Ishikawa (cell line): ENCODE measurements around the gene ETV6.

Experiments used
- CEBPB ChIP-seq: IDR thresholded peaks from 2 replicates; pipeline ENCODE4 v1.6.1; 2012
- CREB1 ChIP-seq: IDR thresholded peaks from 2 replicates; pipeline ENCODE4 v1.6.1; 2012; ENCODE audit warnings: low read depth
- EGR1 ChIP-seq: IDR thresholded peaks from 2 replicates; pipeline ENCODE4 v1.6.1; 2012
- EP300 ChIP-seq: IDR thresholded peaks from 2 replicates; pipeline ENCODE4 v1.6.1; 2012; ENCODE audit warnings: borderline replicate concordance
- FOXM1 ChIP-seq: IDR thresholded peaks from 2 replicates; pipeline ENCODE4 v1.6.1; 2012; ENCODE audit warnings: low read depth, borderline replicate concordance
- MAX ChIP-seq: IDR thresholded peaks from 2 replicates; pipeline ENCODE4 v1.6.1; 2012
- NFIC ChIP-seq: IDR thresholded peaks from 2 replicates; pipeline ENCODE4 v1.6.1; 2012
- RAD21 ChIP-seq: IDR thresholded peaks from 2 replicates; pipeline ENCODE4 v1.6.1; 2012; ENCODE audit warnings: low read depth
- REST ChIP-seq: IDR thresholded peaks from 2 replicates; pipeline ENCODE4 v1.6.1; 2012; ENCODE audit warnings: low read depth, mild to moderate bottlenecking
- TAF1 ChIP-seq: IDR thresholded peaks from 2 replicates; pipeline ENCODE4 v1.6.1; 2012; ENCODE audit warnings: low read depth, mild to moderate bottlenecking
- TCF12 ChIP-seq: IDR thresholded peaks from 2 replicates; pipeline ENCODE4 v1.6.1; 2012; ENCODE audit warnings: low read depth
- TEAD4 ChIP-seq: IDR thresholded peaks from 2 replicates; pipeline ENCODE4 v1.6.1; 2012
- USF1 ChIP-seq: IDR thresholded peaks from 2 replicates; pipeline ENCODE4 v1.6.1; 2012
- YY1 ChIP-seq: IDR thresholded peaks from 2 replicates; pipeline ENCODE4 v1.6.1; 2012; ENCODE audit warnings: low read depth
- ZBTB7A ChIP-seq: IDR thresholded peaks from 2 replicates; pipeline ENCODE4 v1.6.1; 2012; ENCODE audit warnings: low read depth

The ETV6 gene

GRCh38 chr12:11804130-11804529 lies 154.7 kb downstream of the ETV6 start:
- TF ChIP-seq TAF1, result no peak
- no peak for TF ChIP-seq ZBTB7A
- TF ChIP-seq EP300, result no peak
- TF ChIP-seq USF1, result no peak
- no peak for TF ChIP-seq FOXM1
- no peak for TF ChIP-seq NFIC
- TF ChIP-seq CEBPB, result no peak
- no peak for TF ChIP-seq MAX
- TF ChIP-seq REST, result no peak
- no peak for TF ChIP-seq YY1
- no peak for TF ChIP-seq CREB1
- TF ChIP-seq TCF12, result no peak
- no peak for TF ChIP-seq TEAD4
- TF ChIP-seq EGR1, result no peak
- no peak for TF ChIP-seq RAD21

DNA sequence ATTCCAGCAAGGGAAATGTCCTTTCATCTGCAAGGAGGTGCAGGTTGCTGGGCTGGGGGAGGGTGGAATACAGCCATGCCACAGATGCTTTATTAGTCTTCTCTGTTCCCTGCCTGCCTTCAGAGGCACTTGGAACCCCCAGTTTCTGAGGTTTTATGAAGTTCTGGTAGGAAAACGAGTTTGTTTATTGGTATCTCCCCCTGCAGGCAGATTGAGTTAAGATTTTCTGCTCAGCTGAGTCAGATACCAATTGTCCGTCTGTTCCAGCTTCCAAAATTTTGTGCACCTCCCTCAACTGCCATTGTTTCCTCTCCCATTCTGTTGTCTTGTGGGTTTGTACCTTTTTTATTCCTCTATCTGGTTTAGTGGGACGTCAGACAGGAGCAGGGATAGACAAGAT lies 155.6 kb downstream of the ETV6 start:
- no peak for TF ChIP-seq CREB1

DNA sequence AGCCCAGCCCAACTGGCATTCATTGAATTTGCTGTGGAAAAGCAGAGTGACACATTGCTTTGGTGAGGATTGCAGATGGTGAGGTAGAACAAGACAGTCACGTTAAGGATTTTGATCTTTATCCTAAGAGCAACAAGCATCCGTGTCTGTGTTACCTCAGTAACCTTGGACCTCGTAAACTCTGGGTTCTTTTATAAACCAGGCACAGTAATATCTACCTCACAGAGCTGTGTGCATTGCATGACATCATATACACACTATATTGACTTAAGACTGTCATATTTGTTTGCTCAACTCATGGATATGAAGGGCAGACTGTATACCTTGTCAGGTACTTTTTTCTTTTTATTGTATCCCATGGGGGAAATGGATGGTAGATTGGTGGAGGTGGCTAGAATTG lies 156.2 kb downstream of the ETV6 start:
- TF ChIP-seq FOXM1 (no peak), USF1 (no peak)

- no peak for TF ChIP-seq NFIC
- TF ChIP-seq YY1, result no peak
- TF ChIP-seq CEBPB, result no peak
- no peak for TF ChIP-seq TCF12
- no peak for TF ChIP-seq RAD21
- no peak for TF ChIP-seq CREB1
- TF ChIP-seq EGR1, result no peak
Observed at GRCh38 chr12:11807458-11807857, 158.0 kb downstream of the ETV6 start.

DNA sequence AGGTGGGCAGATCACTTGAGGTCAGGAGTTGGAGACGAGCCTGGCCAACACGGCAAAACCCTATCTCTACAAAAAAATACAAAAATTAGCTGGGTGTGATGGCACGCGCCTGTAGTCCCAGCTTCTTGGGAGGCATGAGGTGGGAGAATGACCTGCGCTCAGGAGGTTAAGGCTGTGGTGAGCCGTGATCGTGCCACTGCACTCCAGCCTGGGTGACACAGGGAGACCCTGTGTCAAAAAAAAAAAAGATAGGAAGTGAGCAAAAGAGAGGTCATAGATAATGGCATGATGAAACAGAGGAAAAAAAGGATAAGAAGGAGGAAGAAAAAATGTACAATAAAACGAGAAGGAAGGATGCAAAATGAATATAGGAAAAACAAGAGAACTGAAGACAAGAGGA lies 159.5 kb downstream of the ETV6 start:
- TF ChIP-seq USF1, result no peak
- no peak for TF ChIP-seq TCF12
- no peak for TF ChIP-seq CREB1
- TF ChIP-seq TEAD4, result no peak
- TF ChIP-seq MAX, result no peak
- TF ChIP-seq EP300, result no peak
- no peak for TF ChIP-seq REST
- TF ChIP-seq CEBPB, result no peak
- TF ChIP-seq TAF1, result no peak
- TF ChIP-seq NFIC, result no peak
- TF ChIP-seq EGR1, result no peak
- TF ChIP-seq FOXM1, result no peak
- TF ChIP-seq YY1, result no peak
- TF ChIP-seq RAD21, result no peak
- no peak for TF ChIP-seq ZBTB7A

- TF ChIP-seq CEBPB, result no peak
- TF ChIP-seq REST, result no peak
- no peak for TF ChIP-seq TEAD4
- TF ChIP-seq TCF12, result no peak
- TF ChIP-seq TAF1, result no peak
- no peak for TF ChIP-seq CREB1
- no peak for TF ChIP-seq EP300
- TF ChIP-seq FOXM1, result no peak
- TF ChIP-seq EGR1, result no peak
- no peak for TF ChIP-seq ZBTB7A
- TF ChIP-seq YY1, result no peak
- TF ChIP-seq MAX, result no peak
- TF ChIP-seq USF1, result no peak
- TF ChIP-seq RAD21, result no peak
- TF ChIP-seq NFIC, result no peak
Observed at GRCh38 chr12:11810206-11810545, 160.7 kb downstream of the ETV6 start.
